NCI-H748 (cell line): ENCODE results near the gene BMP4.
A peak's percentile ranks its signal among the peaks of the same experiment; 100 is the strongest.

Experiments
- DNase-seq: peaks from one replicate; lab custom pipeline; 2025; ENCODE audit not compliant: unreplicated experiment; lab: John Stamatoyannopoulos, UW

BMP4 gene

DNA sequence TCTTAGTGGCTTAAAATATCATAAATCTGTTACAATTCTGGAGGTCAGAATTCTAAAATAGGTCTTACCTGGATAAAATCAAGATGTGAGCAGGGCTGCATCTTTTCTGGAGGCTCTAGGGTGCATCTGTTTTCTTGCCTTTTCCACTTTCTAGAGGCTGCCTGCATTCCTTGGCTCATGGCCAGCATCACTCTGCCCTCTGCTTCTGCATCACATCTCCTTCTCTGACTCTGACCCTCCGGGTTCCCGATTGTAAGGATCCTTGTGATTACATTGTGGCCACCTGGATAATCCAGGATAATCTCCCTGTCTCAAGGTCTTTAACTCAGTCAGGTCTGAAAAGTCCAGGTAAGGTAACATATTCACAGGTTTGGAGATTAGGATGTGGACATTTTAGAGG, 11.0 kb upstream of the BMP4 start:
- DNase-seq, result no peak

DNA sequence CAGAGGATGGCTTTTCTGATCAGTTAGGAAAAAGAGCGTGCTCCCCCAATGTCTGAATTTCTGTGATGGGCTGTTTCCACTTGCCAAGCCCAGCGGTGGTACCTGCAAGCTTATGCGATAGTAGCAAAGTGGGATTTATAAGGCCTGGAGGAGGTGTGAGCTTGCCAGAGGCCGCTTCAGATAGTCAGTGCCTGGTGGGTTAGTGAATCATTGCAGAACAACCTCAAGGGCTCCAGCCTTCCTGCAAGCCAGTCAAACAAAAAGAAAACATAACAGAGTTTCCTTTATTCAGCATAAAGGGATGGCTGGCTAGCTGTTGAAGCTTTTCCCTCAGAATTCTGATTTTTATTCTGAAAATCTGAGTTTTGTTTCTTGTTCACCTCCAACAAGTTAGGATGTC, 7.6 kb upstream of the BMP4 start:
- DNase-seq, result no peak

DNA sequence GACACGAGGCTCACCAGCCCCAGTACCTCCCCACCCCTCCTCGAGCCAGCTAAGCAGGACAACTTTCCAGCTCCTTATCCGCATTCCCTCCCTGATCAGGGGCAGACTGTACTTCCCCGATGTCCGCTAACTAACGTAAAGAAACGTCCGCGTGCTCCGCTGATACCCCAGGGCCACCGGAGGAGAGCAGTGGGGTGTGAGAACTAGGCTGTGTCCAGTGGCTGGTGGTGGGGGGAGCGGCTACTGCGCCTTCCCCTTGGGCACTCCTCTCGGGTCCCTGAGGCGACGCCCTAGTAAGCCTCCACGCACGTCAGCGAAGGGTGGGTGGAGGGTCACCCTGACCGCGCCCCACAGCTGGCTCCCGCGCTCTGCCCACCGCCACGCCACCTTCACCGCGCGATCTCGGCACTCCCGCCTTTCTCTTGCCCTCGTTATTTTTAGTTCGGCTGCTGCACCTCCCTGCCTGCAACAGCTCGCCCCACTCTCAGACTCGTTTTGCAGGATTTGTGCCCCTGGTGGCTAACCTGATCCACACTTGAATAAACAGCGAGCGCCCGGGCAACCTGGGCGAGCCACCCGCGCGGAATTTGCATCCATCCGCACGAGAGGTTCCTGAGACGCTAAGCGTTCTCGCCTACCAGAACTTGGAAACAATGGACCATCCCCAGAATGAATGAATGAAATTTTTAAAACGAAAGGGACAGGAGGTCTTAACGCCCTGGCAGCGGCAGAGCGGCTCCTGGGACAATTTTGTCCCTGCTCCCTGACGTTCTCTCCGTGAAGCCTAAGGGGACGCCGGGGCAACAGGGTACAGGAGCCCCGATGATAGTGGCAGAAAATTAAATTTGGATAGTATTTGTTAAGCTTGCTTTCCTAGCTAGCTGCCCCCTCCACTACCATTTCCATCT, 6.9 kb upstream of the BMP4 start:
- peak; percentile 59 for DNase-seq

DNA sequence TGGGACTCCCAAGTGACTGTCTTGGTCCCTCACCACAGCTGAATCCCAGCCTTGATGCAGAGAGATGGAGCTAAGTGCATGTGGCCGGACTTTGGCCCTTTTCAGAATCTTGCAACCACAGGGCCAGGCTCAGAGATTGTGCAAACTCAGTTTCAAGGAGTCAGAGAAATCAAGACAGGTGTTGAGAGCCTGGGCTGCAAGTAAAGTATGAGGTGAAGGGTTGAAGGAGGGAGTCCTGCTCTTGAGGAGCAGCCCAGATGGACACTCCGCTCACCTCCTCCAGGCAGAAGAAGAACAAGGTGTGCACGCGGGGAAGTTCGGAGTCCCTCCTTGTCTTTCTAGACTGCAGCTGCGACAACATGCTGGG, 6.3 kb upstream of the BMP4 start:
- DNase-seq, result no peak

DNA sequence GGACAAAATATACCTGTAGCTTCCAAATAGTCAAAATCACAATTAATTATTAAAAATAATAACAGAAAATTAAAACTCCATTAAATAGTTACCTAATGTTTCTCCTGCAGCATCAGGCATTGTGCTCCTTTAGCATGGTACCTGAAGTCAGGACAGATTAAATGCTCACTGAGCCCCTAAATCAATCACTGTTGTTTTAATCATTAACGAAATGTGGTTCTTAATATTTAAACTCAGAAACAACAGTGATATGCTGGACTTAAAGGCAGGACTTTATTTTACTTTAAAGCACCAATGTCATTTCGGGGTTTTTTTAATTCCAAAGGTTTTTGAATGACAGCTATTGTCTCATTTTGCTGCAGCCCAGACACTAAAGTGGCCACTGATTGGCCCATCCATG, 2.0 kb upstream of the BMP4 start:
- no peak for DNase-seq

DNA sequence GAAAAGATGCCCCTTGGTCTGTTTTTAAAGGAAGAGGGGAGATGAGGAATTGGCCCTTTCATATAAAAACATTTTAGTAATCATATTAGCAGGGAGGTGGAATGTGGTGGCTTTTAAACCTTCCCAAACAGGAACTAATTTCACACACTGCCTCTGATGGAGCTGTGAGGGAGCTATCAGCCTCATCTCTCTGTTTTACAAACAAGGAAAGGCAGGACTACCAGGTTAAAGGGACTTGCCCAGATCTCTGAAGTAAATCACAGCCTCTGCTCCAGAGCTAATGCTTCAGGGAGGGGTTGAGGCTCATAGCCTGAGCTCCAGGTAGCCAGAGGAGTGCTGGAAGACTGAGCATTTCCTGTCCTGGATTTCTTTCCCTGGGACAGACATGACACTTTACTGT, 1.1 kb upstream of the BMP4 start:
- DNase-seq, result no peak

DNA sequence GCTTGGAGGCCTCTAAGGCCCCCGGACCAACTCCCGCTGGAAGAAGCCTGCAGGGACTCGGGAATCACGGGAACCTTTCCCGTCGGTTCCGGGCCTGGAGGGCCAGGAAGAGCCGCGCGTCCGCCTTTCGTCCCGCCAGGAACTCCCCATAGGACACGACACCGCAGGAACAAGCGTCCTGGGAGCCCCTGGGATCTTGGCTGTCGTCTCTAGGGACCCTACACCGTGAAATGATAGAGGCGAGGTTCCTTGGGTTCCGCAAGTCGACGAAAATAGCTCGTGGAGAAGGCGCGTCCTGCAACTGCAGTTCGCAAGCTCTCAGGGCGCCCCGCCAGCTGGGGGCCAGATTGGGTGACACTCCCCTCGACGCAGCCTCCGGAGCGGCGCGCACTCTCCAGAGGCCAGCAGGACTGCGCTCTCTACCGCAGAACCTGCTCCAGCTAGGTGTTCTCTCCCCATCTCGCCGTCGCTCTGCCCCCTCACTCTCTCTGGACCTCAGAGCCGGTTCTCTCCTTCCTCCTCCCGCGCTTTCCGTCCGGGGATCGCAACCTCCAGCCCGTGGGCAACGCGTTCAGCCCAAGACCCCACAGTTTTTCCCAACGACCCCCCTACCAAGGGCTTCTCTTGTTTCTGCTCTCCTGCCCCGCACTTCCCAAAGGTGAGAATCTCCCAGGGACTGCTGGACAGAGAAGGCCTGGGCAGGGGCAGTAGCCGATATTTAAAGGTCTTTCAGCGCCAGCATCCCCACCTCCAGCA, 776 bp downstream of the BMP4 start:
- DNase-seq, result peak; percentile 49

DNA sequence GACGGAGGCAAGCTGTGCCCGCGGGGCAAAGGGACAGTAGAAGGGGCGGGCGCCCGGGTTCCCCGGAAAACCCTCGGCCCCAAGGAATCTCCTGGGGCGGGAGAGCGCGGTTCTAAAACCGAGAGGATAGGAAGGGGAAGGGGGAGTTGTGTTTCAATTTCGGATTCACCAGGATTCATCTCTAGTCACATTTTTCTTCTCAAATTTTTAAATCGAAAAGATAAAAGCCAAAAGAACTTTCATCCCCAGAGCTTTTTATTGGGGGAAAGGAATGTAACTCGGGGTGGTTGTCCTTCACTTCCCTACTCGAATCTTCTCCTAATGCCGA, 1.4 kb downstream of the BMP4 start:
- no peak for DNase-seq

DNA sequence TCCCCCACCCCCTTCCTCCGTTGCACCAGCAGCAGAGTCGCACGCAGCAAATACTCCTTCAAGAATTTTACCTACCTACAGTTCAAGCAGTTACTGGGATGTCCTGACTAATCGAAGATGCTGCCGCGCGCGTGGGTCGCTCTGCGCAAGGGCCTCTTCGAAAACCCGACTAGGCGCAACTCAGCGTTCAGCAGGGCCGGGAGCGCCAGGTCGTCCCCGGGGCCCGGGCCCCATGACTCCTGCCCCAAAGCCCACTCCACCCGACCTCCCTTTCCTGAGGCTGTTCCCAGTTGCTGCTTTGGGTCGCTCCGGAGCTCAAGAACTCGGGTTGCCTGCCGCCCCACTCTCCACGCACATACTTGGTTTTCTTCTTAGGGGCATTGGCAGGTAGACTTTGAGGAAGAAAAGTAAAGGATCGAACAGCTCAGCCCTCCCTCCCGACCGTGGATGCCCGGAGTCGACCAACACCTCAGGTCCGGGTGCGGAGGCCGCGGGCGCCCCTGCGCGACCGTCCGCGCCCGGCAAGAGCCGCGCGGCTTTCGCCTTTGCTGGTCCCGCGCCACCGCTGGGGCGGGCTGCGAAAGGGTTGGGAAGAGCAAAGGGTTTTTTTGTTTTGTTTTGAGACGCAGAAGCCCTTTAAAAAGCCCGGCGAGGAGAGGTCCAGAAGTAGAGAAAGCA, 1.9 kb downstream of the BMP4 start:
- peak; percentile 21 for DNase-seq

DNA sequence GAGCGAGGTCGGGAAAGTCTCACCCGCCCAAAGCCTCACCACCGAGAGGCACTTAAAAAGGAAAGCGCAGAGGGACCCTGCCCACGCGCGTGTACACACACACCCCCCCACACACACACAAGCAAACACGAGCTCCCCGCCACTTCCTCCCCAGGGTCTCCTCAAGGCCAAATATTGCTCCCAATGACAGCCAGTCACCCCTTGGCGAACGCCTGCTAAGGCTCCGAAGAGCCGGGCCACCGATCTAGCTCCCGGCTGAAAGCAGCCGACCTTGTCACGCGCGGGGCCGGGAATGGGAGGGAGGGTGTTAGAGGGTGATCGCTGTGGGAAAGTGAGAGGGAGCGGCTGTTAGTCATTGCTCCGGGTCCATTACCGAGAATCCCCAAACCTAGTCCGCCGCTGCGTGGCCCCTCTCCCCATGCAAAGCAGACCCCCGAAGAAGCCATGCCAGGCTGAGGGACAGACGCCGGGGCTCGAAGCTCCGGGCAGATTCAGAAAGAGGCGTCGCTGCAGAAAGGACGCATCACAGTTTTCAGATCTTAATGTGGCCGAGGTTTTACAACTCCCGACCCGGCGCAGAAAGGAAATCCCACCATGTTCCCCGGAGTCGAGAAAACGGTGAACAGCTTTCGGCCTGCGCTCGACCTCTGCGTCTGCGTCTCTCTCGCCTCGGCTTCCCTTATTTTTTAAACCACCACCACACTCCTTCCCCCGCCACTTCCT, 2.6 kb downstream of the BMP4 start:
- DNase-seq, result peak; percentile 47

DNA sequence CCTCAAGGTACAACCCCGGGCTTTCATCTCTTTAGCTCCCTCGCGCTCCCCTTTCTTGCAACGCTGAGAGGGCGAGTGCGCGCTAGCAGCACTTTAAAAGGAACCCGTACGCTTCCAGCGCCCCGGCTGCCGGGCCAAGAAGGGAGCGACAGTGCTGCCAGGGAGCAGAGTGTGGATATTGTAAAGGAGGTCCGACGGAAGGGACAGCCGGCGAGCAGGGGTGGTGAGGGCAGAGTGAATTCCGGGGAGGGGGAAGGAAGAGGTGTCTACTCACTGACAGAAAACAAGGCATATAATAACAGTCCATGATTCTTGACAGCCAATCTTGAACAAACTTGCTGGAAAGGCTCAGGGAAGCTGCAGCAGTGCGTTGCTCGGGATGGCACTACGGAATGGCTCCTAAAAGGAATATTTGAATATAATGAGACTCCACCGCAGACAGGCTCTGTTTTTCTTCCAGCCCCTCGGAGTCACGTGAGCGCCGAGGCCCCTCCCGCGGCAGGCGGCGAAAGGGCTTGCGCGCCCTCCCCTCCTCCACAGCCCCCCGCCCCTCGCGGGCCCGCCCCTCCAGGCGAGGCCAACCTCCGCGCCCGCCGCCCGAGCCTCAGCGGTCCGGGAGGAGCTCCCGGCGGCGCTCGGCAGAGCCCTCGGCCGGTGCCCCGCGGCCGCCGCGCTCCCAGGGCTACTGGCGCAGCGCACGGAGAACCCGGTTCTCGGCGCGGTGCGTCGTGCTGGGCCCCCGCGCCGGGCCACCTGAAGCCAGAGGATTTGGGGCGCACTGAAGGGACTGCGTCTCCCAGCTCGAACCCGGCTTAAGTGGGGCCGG, 3.4 kb downstream of the BMP4 start:
- peak; percentile 74 for DNase-seq

DNA sequence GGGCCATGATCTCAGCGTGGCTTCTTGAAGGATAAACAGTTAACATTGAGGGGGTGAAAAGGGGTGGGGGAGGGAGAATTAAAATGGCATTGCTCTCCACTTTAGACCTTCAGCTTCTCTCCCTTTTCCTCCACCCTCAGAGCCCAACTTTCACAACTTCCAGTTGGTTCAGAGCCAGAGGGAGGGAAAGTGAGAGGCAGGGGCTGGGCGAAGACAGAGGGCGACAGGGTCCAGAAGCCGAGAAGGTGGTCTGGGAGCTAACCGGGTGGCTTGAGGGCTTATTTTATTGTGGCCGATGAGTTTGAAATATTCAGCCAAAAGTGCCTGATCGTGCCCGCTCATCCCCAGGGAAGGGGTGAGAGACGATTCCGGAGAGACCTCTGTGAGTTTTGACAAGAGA, 4.1 kb downstream of the BMP4 start:
- DNase-seq, result no peak

DNA sequence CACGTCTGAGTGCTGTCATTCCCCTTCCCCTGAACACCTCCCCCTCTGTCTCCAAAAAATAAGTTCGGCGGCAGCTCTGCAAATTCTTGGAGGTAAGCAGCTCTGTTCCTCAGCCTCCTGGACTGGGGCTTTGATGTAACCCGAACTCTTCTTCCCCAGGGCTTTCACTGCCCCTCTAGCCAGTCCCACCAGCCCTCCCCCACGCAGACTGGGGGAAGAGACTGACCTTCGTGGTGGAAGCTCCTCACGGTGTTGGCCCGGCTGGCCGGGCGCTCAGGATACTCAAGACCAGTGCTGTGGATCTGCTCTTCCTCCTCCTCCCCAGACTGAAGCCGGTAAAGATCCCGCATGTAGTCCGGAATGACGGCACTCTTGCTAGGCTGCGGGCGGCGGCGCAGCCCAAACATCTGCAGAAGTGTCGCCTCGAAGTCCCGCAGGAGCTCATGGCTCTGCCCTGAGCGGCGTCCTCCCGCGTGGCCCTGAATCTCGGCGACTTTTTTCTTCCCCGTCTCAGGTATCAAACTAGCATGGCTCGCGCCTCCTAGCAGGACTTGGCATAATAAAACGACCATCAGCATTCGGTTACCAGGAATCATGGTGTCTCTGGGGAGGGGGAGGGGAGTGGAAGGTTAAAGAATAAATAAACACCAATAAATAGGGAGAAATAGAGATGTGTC, 4.9 kb downstream of the BMP4 start:
- no peak for DNase-seq

DNA sequence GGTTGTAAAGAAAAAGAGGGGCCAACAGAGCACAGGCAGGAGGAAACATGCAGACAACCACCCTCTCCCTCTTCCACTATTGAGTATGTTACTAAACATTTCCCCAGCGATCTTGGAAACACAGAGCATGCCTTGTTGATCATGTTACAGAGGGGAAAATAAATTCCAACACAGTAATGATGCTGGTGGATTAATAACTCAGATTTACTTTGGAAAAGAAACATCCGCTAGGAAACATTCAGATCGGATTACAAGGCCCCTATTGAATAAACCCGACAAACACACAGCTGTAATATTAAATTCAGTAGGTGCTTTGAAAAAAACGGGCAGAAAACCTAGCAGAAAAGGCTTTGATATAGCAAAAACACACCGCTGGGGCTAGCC, 5.4 kb downstream of the BMP4 start:
- DNase-seq, result no peak

DNA sequence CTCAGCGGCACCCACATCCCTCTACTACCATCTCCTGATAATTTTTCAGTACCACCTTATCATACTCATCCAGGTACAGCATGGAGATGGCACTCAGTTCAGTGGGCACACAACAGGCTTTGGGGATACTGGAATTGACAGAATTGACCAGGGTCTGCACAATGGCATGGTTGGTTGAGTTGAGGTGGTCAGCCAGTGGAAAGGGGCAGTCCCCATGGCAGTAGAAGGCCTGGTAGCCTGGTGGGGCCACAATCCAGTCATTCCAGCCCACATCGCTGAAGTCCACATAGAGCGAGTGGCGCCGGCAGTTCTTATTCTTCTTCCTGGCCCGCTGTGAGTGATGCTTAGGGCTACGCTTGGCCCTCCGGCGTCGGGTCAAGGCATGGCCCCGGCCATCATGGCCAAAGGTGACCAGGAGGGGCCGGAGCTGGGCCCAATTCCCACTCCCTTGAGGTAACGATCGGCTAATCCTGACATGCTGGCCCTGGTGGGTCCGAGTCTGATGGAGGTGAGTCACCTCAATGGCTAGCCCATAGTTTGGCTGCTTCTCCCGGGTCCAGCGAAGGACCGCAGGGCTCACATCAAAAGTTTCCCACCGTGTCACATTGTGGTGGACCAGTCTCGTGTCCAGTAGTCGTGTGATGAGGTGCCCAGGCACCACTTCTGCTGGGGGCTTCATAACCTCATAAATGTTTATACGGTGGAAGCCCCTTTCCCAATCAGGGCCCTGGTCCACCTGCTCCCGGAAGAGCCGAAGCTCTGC, 6.4 kb downstream of the BMP4 start:
- no peak for DNase-seq

DNA sequence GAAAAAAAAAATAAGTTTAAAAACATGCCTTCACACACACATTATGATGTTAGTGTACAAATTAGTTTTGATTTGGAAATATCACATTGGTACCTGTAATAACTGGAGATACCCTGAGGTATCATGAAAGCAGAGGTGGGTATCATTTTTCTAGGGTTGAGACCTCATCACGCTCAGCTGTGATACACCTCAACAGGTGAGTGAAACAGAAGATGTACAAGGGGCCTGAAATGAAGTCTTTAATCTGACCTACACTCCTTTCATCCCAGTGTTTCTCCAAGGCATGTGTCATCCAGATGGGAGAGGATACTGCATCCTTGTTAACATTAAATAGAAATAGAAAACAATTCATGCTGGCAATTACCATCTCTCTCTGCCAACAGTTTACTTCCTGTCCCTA, 7.4 kb downstream of the BMP4 start:
- no peak for DNase-seq

DNA sequence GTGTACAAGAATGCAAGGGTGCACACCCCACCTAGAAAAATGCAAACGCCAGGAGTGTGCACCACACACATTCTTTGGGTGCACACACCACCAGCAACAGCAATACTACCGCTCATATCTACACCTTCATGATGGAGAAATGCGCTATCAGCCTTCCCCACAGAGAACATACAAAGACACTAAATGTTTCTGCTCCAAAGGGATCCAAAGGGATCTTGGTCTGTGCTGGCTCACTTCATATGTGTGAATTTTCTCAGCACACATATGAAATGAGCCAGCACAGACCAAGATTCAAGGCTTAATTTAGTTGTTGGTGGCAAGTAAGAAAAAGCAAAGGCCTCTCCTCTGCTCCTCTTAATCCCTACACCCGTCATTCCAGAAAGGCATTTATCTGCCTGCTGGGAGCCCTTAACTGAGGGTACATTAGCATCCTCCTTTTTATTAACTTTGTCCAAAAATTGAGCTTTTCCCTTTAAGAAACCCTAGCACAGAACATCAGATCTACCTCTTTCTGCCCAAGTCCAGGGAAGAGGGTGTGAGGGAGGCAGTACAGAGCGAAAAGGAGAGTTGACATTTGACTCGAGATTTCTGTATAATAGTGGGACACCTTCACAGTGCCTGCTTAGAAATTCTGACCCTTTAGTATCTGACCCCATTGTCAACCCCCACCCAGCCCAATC, 8.3 kb downstream of the BMP4 start:
- no peak for DNase-seq

DNA sequence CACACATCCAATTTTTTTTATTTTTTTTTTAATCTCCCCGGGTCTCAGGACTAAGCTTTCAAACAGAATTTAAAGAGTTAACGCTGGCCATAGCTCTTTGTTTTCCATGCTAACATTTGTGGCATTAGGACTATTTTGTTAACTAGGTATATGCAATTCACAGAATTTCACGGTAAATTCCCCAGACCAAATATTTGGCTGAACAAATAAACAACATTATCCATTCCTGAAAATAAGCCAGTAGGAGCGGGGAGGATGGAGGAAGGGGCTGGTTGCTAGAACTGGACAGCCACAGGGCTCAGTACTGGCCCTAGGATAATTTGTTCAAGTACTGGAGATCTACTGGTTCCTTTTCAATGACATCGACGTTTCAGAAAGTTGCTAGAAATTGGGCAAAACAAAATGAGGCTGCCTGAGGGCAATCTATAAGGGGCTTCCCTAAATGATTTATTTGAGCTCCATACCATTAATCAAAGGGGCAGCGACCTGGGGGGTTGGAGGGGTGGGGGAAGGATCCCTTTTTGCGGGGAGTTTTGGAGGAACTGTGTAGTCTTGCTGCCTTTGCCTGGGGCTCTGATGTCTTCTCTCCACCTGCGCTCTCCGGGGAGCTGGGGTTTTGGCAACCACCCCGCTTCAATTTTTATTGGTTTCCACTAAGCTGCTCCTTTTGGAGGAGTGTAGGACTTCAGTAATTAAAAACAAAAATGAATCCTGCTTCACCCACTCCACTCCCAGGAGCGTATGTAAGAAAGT, 9.0 kb downstream of the BMP4 start:
- no peak for DNase-seq
